Measurements from ENCODE around the gene CHRNA9.
"Not testable (repeated sequence)": the region's sequence is repeated elsewhere in the genome, so short reads cannot be mapped to it uniquely, and the experiment has no call there.

Gene CHRNA9, protein sequence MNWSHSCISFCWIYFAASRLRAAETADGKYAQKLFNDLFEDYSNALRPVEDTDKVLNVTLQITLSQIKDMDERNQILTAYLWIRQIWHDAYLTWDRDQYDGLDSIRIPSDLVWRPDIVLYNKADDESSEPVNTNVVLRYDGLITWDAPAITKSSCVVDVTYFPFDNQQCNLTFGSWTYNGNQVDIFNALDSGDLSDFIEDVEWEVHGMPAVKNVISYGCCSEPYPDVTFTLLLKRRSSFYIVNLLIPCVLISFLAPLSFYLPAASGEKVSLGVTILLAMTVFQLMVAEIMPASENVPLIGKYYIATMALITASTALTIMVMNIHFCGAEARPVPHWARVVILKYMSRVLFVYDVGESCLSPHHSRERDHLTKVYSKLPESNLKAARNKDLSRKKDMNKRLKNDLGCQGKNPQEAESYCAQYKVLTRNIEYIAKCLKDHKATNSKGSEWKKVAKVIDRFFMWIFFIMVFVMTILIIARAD

DNA sequence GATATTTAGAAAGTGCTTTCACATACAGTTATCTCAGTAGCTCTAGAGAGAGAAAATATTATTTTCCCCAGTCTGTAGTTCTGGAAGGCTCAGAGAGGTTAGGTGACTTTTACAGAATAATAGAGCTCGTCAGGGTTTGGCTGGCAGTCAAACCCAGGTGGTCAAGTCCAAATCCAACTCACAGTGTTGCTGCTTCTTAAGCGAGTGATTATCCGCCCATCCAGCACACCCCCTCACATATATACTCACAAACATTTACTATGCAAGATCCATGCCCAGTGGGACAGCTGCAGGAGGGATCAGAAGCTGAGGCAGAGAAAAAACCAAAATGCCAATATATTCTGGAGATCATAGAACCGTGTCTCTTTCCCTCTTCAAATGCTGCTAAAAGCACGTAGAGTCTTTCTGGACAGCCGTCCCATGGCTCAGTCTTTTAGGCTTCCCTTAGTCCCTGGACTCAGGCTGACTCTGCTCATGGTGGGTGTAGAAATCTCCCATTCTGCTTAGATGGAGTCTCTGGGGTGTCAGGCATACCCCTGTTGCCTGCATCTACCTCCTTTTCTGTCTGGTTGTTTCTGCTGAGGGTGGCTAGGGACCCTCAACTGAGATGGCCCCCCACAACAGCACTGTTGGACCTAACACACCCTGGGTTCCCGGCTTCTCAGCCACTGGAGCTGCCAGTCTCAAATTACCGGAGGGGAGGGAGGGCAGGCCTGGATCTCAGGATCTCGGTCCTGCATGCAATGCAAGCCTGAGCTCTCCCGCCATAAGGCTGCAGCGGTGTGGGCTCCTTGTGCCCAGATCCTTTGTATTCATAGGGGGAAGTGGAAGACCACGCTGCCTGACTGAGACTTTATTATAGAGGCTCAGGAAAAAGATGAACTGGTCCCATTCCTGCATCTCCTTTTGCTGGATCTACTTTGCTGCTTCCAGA is at the start of gene CHRNA9:
CHRNA9 (plus strand) TSS at position 743 of the 934 bp plus-strand sequence; CDS start at position 878, 135 bp downstream.
- no peak for DNase-seq

DNA sequence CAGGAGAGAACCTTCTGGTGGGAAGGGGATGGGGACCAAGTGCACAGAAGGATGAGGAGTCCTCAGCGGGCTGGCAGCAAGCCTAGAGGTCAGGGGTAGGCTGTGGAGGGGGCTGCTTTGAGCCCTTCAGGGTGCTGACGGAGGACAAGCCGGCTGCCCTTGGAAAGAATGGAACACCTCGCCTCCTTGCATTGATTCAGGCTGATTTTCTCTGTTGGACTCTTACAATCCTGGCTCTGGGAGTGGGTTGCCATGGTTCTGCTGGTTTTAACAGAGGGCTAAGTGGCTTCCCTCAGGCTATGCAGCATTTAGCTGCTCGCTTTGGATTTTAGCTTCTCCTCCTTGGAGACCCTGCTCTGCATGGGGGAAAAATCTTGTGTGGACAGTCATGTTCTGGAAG is 49.4 kb upstream of the CHRNA9 start:
- DNase-seq: no peak

DNA sequence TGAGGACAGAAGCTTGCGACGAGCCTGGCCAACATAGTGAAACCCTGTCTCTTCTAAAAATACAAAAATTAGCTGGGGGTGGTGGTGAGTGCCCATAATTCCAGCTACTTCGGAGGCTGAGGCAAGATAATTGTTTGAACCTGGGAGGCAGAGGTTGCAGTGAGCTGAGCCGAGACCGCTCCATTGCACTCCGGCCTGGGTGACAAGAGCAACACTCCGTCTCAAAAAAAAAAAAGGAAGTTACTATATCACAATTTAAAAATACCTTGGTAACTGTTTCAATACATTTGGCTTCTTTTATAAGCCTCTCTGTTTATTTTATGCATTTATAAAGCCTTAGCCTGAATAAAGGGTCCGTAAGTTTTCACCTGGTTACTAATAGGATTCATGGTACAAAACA is 46.6 kb upstream of the CHRNA9 start:
- no peak for DNase-seq

DNA sequence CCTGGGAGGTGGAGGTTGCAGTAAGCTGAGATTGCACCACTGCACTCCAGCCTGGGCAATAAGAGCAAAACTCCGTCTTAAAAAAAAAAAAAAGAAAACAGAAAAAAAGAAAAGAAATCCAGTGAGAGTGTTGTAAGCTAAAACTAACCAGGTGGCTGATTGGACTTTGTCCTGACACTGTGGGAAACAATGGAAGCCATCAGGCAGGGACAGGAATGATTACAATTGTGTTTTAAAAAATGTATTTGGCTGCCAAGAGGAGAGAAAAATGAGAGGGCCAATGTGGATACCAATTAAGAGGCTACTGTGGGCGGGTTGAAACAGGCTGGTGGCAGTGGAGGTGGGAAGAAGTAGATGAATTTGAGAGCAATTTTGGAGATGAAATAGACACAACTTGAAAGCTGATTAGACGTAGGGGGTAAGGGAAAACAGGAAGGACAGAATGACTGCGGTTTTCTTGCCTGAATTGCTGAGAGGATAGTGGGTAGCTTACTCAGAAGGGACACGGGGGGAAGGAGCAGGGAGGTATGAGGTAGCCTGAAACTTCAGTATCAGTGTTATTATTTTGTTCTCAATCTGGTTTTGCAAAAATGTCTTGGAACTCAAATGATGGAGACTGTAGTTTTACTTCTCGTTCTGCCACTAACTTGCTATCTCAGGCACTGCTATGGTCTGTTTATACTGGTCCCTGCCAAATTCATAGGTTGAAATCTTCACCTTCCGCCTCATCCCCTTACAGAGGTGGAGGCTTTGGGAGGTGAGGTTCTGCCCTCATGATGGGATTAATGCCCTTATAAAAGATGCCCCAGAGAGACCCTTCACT is 45.6 kb upstream of the CHRNA9 start:
- peak in 1 of 2 experiments; percentile 29 for DNase-seq

DNA sequence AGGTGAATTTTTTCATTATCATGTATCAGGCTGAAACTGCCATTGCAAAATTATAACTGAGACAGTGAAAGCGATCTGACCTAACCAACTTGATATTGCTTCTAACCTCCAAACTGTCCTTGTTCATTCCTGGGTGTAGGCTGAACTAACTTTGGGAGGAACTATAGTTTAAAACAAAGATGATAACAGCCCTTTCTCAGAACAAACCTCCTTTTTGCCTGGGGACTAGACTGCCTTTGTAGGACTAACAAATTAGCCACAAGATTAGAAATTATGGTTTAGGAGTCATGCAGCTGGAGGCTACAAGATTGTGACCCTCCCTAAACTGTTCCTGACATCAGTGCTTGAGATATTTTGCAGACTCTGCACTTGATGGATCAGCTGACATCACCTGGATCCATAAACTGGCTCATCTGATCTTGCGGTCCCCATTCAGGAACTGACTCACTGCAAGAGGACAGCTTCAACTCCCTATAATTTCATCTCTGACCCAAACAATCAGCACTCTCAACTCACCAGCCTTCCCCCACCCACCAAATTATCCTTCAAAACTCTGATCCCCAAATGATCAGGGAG is 44.4 kb upstream of the CHRNA9 start:
- DNase-seq: not testable (repeated sequence)

DNA sequence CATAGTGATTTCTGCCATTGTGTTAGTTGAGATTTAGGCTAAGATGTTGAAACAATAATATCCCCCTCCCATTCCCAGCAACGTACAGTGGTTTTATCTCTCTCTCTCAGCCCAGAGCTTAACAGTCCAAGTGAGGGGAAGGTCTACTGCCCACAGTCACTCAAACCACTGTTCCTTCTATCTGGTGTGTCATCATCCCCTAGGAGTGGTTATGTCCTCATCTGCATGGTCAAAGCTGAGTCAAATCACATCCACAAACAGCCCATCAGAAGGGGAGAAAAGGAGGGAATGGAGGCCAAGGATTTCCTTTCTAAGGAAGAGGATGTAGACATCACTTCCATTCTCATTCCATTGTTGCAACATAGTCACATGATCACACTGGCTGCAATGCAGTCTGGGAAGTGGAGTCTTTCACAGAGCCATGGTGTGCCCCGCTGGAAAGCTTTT is 42.8 kb upstream of the CHRNA9 start:
- no peak for DNase-seq

DNA sequence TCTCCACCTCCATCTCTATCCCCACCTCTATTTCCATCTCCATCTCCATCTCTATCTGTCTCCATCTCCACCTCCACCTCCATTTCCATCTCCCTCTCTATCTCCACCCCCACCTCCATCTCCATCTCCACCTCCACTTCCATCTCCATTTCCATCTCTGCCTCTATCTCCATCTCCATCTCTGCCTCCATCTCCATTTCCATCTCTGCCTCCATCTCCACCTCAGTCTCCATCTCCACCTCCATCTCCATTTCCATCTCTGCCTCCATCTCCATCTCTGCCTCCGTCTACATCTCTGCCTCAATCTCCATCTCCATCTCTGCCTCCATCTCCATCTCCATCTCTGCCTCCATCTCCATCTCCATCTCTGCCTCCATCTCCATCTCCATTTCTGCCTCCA is 40.8 kb upstream of the CHRNA9 start:
- DNase-seq: no peak

DNA sequence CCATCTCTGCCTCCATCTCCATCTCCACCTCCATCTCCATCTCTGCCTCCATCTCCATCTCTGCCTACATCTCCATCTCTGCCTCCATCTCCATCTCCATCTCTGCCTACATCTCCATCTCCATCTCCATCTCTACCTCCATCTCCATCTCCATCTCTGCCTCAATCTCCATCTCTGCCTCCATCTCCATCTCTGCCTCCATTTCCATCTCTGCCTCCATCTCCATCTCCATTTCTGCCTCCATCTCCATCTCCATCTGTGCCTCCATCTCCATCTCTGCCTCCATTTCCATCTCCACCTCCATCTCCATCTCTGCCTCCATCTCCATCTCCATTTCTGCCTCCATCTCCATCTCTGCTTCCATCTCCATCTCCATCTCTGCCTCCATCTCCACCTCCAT is 40.1 kb upstream of the CHRNA9 start:
- DNase-seq: not testable (repeated sequence)

DNA sequence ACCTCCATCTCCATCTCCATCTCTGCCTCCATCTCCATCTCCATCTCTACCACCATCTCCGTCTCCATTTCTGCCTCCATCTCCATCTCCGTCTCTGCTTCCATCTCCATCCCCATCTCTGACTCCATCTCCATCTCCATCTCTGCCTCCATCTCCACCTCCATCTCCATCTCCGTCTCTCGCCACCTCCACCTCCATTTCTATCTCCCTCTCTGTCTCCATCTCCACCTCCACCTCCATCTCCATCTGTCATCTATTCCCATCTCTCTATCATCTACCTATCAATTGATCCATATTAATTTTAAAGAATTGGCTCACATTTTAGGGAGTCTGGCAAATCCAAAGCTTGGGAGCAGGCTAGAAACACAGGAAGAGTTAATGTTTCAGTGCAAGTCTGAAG is 39.6 kb upstream of the CHRNA9 start:
- no peak for DNase-seq

DNA sequence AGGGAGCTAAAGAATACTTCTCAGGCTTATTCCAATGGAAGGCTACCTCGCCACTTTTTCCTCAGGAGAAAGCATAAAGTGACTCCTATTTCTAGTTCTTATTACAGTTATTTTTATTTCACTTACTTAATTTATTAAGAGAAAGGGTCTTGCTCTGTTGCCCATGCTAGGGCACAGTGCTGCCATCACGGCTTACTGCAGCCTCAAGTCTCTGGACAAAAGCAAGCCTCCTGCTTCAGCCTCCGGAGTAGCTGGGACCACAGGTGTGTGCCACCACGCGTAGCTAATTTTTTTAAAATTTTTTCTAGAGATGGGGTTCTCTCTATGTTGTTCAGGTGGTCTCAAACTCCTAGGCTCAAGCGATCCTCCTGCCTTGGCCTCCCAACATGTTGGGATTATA is 36.0 kb upstream of the CHRNA9 start:
- no peak for DNase-seq

DNA sequence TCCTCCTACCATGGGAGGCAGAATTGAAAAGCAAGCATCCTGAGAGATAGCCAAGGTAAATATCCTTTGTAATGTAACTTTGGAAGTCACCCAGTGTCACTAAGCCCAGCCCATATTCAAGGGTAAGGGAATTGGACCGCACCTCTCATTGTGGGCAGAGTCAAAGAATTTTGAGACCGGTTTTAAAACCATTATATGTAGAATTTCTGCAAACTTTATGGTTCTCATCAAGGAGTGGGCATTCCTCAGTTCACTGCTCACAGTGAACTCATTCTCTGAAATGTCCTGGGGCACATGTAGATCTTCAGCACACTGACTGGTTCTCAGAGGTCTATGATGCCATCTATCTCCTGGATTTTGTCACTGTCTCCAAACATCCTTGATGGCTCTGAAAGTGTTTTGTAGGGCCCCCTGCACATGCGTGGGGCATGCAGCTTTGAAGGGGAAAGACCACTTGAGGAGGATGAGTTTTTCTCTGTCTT is 35.3 kb upstream of the CHRNA9 start:
- no peak for DNase-seq

DNA sequence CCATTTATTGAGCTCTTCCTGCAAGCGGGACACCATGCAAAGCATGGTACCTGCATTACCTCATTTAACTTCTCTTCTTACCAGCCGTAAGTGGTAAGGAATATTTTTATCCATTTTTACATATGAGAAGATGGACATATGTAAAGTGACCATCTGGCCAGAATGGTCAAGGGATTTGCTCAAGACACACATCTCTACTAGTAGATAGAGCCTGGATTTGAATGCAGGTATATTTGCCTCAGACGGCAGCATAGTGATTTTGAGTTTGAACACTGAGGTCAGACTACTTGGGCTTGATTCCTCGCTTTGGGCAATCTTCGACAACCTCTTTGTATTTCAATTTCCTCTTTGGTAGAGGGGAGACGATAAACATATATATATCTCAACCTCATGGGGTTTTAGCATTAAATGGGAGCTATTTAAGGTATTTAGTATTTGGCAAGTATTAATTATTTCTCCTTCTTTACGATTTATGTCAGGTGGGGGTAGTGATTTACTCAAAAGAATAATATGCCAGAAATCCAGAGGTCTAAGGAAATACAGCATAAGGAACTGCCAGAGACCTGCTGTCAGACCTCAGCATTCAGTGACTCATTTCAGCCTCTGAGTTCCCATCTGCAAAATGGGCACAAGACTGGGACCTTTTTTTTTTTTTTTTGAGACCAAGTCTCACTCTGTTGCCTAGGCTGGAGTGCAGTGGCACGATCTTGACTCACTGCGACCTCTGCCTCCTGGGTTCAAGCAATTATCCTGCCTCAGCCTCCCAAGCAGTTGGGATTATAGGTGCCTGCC is 34.6 kb upstream of the CHRNA9 start:
- DNase-seq: no peak

DNA sequence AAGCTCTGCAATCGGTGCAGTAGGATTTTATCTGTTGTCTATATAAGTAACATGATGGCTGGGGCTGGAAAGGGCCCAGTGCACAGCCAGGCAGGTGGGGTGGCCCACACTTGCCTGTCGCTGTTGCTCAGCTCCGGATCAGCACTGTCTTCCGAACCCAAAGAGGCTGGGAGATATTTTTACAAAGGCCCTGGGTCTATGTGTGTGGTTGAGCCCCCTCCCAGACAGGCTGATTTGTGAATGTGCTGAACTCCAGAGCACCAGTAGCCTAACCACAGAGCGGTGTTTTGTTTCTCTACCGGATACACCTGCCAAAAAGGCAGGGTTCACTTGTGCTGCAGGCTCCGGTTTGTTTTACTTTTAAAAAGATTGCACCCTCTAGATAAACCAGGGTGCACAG is 33.5 kb upstream of the CHRNA9 start:
- peak in 1 of 2 experiments; percentile 61 for DNase-seq

DNA sequence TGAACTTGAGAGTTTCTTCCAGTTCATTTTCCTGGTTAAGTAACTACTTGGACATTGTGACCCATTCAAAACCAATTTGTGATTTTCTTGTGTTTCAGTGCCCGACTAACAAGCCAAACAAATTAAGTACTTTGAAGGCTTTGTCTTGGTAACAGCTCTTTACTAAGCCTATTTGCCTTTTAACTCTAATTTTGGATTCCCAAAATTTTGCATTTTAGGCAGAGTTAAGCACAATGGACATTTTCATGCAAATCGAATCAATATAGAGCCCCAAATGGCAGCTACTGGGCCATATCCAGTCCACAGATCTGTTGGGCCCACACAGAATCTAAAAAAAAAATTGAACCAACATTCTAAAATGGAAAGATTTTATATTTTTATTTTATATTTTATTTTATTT is 31.4 kb upstream of the CHRNA9 start:
- DNase-seq: no peak

DNA sequence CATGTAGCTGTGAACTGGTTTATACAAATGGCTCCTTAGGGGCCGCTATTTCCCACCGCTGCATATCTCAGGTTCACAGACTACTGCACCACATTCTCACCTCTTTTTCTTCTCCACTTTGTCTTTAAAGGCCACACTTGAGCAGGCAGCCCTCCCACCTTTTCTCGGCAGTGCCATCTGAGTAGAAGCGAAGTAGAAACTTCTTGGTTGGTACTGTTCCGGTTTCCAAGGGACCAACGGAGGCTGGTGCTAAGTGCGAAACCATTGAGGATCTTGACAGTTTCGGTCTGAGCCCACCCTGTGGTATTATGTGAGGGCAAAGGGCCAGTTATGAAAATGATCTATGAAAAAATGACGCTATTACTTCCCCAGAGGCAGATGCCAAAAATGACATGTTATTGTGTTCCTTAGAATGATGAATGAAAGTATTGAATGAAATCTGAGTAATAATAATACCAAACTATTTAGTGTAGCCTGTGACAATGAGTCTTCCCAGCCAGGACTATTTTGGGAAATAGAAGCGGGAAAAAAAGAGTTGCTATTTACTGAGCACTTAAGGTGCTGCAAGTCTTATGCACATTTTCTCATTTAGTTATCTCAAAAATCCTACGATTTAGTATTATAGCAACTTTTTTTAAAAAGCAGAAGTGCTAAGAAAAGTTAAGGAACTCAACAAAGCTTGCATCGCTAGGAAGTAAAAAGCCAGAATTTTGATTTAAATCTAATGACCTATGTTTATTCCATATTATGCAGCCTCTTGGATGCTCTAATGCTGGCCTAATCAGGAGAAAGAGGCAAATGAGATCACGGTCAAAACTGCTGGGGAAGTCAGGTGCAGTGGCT is 29.6 kb upstream of the CHRNA9 start:
- DNase-seq: peak in 1 of 2 experiments; percentile 47

DNA sequence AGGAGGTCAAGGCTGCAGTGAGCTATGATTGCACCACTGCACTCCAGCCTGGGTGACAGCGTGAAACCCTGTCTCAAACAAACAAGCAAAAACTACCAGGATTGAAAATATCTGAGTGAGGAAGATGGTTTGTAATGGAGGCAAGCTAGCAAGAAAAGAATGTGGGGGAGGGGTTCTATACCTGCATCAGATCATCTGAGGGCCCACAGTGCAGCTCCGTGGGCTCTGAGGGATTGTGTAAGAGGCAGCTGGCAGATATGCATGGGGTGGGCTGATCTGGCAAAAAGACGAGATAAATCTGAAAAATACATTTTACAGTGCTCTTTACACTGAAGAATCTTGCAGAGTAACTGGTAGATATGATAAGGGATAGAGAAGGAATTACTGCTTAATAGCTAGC is 28.9 kb upstream of the CHRNA9 start:
- no peak for DNase-seq

DNA sequence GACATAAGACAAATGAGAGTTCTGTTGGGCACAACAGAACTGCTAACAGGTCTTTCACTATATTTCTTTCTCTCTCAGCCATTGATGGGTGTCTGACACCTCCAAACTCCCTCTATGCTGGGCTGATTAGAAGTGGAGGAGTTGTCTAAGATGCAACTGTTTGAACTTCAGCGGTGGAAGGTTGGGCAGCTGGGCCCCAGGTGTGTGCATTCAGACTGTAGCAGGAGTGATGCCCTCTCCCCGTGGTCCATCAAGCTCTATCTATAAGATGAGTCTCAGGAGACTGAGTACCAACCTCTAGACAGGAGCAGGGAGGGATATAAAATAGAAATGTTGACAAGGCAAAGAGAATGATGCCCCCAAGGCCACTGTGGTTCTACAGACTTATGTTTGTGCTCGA is 28.2 kb upstream of the CHRNA9 start:
- DNase-seq: no peak

DNA sequence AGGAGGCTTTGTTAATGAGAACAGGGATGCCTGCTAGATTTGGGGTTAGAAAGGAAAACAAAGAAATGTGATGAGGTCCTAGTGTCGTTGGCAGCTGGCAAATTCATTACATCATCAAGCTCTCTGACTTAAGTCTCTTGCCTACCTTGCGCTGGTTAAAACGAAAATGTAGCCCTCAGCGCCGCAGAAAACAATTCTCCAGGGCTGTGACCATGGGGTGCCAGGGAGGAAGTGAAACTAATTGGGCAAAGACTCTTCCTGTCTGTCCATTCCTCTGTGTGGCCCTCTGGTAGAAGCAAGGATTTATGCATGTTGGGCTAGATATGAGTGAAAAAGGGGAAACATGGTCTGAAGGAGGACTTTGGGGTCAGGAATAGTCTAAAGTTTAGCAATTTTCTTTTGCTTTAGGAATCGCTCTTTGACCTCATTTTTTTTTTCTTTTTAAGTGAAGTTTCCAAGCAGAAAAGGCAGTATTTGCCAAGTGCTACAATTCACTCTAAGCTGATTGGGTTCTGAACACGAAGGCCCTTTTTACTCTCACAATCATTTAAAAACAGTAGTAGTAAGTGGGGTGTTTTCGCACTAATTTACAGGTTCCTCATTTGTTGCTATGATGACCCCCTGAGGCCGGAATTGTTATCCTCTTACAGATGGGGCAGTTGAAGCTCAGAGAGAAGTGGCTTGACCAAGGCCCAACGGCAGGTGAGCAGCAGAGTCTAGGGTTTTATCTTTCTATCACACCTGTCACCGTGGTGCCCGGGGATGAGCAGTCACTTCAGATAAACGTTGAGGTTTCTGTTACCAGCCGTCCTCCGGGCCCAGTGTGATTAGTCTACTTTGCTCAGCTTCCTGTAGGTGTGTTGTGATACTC is 27.3 kb upstream of the CHRNA9 start:
- DNase-seq: peak; percentile 57 to 77

DNA sequence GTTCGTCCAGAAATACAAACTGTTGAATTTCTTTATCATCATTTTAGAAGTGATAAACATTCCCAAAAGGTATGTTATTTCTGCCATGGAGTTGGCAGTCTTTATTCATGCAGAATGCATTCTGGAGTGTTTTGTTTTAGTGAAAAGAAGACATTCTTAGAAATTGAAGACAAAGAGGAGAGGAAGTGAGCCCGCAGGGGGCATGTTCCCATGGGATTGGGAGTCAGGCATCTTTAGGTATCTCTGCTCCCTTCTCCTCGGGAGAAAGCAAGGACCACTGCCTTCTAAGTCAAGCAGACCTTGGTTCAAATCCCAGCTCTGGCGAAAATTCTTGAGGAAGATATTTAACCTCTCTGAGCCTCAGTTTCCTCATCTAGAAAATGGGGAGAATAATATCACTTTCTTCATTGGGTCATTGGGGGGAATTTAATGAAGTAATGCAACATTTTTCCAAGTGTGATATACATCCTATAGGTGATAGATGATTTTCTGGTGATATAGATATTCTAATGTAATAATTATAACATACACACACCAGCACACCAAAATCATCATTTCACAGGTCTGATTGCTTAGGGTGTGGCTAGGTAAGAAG is 26.5 kb upstream of the CHRNA9 start:
- no peak for DNase-seq
